NCI-H526 treated with DMSO at 0.1 percent for 48 hours (cell line): ENCODE measurements around the gene AHRR.
A peak's percentile ranks its signal among the peaks of the same experiment; 100 is the strongest.

ENCODE experiments used
- DNase-seq: peaks from one replicate; lab custom pipeline; 2025; lab: John Stamatoyannopoulos, UW

The AHRR gene

DNA sequence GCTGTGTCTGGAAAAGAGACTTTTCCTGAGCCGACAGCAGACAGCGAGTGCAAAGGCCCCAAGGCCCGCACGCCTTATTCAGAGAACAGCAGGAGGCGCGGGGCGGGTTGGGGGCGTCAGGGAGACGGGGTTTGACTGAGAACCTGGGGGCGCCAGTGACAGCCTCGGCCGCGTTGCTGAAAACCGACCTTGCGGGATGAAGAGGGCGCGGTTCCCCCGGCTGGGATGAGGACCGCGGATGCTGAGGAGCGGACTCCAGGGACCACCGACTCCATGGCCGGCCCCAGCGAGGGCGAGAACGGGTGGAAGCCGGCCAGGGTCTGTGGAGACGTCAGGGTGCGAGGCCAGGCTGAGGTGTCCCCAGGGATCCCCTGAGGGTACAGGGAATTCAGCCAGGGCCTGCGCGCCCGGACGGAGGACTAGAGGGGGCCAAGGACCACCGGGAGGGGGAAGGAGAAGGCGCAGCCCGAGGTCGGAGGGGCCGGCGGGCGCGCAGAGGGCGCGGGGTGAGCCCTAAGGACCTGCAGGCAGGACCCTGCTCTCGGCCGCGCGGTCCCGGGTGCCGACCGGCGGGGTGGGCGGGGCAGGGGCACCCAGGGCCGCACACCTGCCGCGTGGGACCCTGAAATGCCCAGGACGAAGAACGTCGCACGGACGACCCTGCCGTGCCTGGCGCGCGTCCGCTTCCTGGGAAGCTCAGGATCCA is 837 bp upstream of the AHRR start:
- no peak for DNase-seq

DNA sequence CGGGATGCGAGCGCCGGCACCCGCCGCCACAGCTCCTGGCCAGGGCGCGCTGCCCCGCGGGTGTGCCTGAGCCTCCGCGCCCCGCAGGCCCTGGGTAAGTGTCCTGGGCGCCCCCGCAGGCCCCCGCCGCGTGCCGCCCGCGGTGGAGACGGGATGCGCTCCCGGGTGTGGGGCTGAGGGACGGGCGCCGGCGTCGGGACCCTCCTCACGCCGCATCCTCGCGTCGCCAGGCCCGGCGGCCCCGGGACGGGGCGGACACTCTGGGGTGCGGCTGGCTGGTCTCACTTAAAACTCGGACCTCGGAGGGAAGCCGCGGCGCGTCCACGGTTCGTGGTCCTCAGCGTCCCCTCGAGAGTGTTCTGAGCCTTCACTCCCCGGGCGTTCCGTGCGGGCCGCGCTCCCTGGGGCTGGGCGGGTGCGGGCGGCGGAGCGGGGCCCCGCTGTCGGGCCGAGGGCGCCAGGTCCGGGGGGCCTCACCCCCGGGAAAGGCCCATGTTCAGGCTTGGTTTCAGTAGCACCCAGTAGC is 275 bp downstream of the AHRR start:
- DNase-seq, result no peak

DNA sequence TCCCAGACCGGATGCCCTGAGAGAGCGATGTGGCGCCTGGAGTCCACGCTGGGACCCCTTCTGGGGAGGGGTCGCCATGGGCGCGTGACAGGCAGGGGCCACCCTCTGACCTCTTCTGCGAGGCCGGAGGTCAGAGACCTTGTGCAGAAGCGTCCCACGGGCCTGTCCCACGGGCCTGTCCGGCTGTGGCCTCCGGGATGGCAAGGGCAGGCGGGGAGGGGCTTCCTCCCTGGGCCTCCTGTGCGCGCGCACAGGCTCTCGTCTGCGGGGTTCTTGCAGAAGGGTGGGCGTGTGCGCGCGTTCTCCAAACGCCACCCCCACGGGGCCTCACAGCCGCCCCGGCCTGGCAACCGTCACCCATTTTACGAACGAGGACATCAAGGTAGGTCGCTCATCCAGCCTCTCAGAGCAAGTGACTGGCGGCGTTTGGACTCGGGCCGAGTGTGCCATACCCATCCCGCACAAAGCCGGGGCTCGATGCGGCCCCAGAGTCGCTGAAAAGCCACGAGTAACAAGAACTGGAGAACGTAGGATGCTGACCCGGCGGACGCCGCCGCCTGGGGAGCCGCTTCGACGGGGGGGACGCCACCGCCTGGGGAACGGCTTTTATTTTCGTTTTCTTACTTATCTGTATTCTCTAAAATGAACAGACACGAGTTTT is 897 bp downstream of the AHRR start:
- DNase-seq, result no peak

- no peak for DNase-seq
These were observed 1.7 kb downstream of the AHRR start for GRCh38 chr5:322942-323879.

DNA sequence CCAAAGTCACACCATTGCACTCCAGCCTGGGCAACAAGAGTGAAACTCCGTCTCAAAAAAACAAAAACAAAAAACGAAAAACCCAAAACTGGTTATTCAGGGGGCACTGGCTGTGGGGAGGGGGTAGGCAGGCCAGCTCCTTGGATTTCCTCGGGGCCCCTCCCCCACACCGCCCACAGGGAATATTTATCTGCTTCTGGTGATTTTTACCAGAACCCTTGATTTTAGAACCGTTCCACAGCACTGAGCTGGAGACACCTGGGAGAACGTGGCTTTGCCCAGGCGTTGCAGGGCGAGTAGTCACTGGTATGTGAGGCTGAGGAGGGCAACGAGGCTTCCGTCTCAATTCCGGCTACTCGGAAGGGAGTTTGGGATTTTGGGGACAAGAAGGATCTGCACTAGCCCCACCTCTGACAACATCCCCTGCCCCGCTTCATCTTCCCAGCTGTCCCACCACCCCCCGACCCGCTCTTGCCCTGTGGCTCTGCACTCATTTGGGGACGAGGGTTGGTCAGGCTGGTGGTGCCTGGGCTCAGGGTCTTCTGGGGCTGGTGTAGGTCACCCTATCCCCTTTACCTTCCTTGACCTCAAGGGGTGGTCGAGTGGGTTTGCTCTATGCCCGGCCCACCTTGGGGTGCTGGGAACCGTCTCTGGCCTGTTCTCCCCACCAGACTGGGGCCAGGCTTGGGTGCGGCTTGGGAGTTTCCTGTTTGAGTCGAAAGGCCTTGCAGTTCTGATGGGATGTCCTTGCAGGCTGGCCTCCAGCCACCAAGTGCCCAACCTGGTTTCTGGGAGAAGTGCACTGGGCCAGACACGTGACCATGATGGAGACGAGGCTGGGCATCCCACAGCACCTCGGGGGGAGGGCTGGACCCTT is 3.5 kb downstream of the AHRR start:
- DNase-seq, result no peak

- DNase-seq, result no peak
These were observed 4.6 kb downstream of the AHRR start for GRCh38 chr5:326109-326508.

DNA sequence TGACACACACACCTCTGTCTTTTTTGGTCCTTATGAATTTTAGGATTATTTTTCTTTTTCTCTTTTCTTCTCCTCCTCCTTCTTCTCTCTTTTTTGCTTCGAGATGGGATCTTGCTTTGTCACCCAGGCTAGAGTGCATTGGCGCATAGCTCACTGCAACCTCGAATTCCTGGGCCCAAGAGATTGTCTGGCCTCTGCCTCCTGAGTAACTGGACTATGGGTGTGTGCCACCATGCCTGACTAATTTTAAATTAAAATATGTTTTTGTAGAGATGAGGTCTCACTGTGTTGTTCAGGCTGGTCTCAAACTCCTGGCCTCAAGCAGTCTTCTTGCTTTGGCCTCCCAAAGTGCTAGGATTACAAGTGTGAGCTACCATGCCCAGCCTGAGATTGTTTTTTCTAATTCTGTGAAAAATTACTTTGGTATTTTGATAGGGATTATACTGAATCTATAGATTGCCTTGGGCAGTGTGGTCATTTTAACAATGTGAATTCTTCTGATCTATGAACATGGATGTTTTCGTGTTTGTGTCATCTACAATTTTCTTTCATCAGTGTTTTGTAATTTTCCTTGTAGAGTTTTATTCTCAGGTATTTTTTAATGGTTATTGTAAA is 7.7 kb downstream of the AHRR start:
- DNase-seq, result no peak

DNA sequence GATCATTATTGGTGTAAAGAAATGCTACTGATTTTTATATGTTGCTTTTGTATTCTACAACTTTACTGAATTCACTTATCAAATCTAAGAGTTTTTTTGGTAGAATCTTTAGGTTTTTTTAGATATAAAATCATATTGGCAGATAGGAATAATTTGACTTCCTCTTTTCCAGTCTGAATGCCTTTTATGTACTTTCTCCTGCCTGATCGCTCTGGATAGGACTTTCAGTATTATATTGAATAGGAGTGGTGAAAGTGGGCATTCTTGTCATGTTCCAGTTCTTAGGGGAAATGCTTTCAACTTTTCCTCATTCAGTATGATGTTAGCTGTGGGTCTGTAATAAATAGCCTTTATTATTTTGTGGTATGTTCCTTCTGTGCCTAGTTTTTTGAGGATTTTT is 8.3 kb downstream of the AHRR start:
- no peak for DNase-seq

GRCh38 chr5:332843-333242 is 11.3 kb downstream of the AHRR start:
- DNase-seq, result no peak

- DNase-seq, result no peak
These were observed 12.4 kb downstream of the AHRR start for GRCh38 chr5:333945-334344.

DNA sequence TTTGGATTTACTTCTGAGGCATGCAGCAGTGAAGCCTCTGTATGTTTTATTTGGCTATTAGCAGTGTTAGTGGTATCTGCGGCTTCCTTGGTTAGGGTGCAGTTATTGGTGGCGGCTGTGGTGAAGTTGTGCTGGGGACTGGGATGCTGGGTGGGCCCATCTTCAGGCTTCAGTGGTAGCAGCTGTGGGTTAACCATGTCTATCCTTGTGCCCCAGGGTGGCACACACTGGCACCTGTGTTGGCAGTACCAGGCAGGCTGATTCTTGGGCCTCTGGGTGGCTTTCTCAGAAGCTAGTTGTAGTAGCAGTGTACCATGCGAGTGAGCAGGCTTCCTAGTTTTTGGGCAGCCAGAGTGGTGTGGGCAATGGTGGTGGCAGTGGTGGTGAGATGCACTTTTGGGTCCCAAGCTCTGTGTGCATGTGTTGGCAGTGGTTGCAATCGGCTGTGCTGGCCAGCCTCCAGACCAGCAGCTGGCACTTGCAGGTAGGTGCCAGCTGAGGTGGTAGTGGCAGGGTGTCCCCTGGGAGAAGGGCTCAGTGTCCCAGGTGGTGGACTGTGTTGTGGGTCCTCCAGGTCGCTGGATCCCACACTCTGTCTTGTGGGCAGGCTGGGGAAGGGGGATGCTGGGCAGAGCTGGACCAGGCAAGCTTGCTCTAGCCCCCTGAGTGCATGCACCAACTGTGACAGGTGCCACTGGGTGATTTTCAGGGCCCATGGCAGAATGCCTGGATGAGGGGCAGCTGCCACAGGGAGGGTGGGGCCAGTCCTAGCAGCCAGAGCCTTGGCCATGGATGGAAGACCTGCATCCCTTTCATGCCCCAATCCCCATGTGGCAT is 13.6 kb downstream of the AHRR start:
- DNase-seq, result no peak

- no peak for DNase-seq
These were observed 14.2 kb downstream of the AHRR start for GRCh38 chr5:335740-336038.

DNA sequence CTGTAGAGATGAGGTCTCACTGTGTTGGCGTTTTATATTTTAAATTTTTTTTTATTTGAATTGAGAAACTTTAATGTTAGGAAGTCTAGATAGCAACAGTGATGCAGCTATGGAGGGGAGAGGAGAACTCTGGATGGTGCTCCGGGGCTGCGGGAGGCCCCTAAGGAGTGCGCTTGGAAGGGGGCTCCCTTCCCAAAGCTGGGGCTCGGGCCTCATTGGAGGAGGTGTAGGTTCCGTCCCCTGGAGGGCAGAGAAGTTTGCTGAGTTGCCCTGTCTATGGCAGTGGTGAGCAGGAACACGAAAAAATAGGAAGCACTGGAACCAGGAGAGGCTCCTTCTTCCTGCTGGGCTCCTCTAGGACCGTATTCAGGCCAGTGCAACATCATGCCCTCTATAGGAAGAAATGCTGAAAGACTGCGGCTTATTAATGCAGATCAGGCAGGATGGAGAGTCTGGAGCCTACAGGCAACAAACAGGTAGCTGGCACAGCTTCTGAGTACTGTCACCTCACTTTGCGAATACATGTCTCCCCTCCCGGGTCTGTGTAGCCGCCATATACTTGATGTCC is 16.1 kb downstream of the AHRR start:
- DNase-seq, result peak; percentile 21

- no peak for DNase-seq
These were observed 21.3 kb downstream of the AHRR start for GRCh38 chr5:342501-343460.

GRCh38 chr5:343461-344401 is 22.2 kb downstream of the AHRR start:
- peak; percentile 30 for DNase-seq

GRCh38 chr5:344668-345067 is 23.2 kb downstream of the AHRR start:
- DNase-seq, result no peak

DNA sequence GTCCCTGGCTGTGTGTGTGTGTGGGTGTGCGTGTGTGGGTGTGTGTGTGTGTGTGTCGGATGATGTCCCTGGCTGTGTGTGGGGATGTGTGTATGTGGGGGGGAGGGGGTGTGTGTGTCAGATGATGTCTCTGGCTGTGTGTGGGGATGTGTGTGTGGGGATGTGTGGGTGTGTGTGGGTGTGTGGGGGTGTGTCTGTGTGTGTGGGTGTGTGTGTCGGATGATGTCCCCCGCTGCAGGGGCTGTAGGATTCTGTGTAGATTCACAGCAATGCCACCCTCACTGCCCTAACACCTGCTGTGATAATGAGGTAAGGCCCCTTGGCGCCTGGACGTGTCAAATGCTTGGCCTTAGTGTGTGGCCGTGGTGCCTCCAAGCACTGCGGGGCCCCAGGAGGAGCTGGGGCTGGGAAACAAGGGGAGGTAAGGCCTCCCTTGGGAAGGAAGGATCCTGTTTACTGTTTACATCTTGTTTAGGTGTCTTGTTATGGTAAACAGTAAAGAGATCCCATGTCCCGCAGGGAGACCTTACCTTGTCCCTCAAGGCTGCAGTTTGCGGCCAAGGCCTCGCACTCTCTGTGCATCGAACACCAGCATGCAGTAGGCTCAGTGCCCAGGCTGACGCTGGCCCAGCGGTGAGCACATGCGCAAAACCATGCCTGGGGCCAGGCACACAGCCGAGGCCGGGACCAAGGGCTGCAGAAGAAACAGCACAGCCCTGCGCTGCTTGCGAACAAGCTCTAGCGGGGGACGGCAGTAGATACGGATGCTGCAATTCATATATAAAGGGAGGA is 24.1 kb downstream of the AHRR start:
- no peak for DNase-seq
